Peyer's patch (tissue), 4 donors: ENCODE results near the gene PHETA1.

Source experiments
- CTCF ChIP-seq, 6 experiments: fragments of 450-650 bp in 4 of 6; fragments of 200-600 bp in 2 of 6; sonication (generic) in 1 of 6; IDR thresholded peaks; one replicate each; pipeline ENCODE4 v1.5.1; 2017 to 2019; ENCODE audit warnings: antibody characterized with exemption in 6 of 6, mild to moderate bottlenecking in 3 of 6, moderate library complexity in 1 of 6
- POLR2A ChIP-seq, 2 donors: fragments of 450-650 bp; IDR thresholded peaks; one replicate each; pipeline ENCODE4 v1.5.1; 2017; ENCODE audit warnings: antibody characterized with exemption in 2 of 2, mild to moderate bottlenecking in 2 of 2, moderate library complexity in 2 of 2

DNA sequence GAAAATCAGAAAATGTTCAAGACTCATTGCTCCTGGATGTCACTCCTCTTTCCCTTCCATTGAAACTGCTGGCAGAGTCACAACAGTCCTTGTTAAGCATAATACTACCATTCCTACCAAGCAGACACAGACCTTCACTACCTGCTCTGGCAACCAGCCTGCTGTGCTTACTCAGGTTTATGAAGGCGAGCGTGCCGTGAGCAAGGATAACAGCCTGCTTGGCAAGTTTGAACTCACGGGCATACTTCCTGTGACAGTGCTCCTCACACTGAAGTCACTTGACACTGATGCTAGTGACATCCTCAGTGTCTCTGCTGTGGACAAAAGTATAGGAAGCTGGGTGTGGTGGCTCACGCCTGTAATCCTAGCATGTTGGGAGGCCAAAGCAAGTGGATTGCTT, 15.7 kb upstream of the PHETA1 start:
- TF ChIP-seq CTCF (IDR thresholded peaks at IDR 0.05) (no peak), POLR2A (IDR thresholded peaks at IDR 0.05) (no peak)
